WERI-Rb-1 (cell line): ENCODE measurements around the gene CYGB.
"Not testable (repeated sequence)": the region's sequence is repeated elsewhere in the genome, so short reads cannot be mapped to it uniquely, and the experiment has no call there.

Source experiments
- DNase-seq: peaks from one replicate; pipeline ENCODE4 v3.0.0-alpha.2; 2020
- H3K27ac ChIP-seq: fragments of 250-450 bp; sonication (Bioruptor Pico); 2 replicates; pipeline ENCODE4 v1.5.1; 2020; ENCODE audit warnings: mild to moderate bottlenecking, moderate library complexity
- H3K27me3 ChIP-seq: fragments of 250-450 bp; sonication (Bioruptor Pico); 2 replicates; pipeline ENCODE4 v1.5.1; 2021; ENCODE audit warnings: mild to moderate bottlenecking, low read depth, moderate library complexity; ENCODE audit not compliant: insufficient read depth, severe bottlenecking
- H3K36me3 ChIP-seq: fragments of 250-450 bp; sonication (Bioruptor Pico); 2 replicates; pipeline ENCODE4 v1.5.1; 2020; ENCODE audit warnings: mild to moderate bottlenecking, moderate library complexity
- H3K4me3 ChIP-seq: 2 replicates; pipeline ENCODE4 v1.5.1; 2011; ENCODE audit warnings: low read depth, mild to moderate bottlenecking, control low read depth, low read length
- H3K9me3 ChIP-seq: fragments of 250-450 bp; sonication (Bioruptor Pico); 2 replicates; pipeline ENCODE4 v1.5.1; 2021; ENCODE audit warnings: mild to moderate bottlenecking, moderate library complexity; ENCODE audit not compliant: severe bottlenecking
- TF ChIP-seq, protein P1 (sequence below): IDR thresholded peaks from 2 replicates; pipeline ENCODE4 v1.5.1; 2011; ENCODE audit warnings: low read depth, mild to moderate bottlenecking, control low read depth, inconsistent platforms, low read length

CYGB gene

DNA sequence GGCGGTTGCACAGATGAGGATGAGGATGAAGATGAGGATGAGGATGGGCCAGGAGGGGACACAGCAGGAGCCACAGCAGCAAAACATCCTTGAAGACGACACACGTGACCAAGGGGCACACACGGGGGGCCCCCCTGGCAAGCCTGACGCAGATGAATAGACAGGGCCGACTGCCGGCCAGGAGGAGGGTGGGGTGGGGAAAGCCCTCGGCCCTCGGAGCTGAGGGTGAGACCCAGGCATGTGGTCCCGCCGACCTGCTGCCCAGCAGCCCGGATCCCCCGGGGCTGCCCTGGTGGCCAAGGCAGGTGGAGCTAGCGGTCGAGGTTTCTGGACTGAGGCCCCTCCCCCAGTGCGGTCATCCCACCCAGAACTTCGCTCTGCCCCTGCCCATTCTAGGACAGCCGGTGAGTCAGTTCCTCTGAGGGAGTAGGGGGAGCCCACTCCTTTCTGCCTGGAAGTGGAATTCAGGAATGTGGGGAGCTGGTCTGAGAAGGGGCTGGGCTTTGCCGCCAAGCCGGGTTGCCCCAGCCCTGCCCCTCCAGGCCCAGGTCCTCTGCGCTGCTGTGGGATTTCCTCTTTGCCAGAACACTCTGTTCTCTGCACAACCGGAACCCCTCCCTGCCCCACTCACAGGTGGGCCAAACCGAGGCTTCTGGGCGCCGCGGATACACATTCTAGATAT lies 9.9 kb downstream of the CYGB start:
- TF ChIP-seq, protein P1, sequence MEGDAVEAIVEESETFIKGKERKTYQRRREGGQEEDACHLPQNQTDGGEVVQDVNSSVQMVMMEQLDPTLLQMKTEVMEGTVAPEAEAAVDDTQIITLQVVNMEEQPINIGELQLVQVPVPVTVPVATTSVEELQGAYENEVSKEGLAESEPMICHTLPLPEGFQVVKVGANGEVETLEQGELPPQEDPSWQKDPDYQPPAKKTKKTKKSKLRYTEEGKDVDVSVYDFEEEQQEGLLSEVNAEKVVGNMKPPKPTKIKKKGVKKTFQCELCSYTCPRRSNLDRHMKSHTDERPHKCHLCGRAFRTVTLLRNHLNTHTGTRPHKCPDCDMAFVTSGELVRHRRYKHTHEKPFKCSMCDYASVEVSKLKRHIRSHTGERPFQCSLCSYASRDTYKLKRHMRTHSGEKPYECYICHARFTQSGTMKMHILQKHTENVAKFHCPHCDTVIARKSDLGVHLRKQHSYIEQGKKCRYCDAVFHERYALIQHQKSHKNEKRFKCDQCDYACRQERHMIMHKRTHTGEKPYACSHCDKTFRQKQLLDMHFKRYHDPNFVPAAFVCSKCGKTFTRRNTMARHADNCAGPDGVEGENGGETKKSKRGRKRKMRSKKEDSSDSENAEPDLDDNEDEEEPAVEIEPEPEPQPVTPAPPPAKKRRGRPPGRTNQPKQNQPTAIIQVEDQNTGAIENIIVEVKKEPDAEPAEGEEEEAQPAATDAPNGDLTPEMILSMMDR, result no peak
- H3K36me3 ChIP-seq, result no peaks in the 10 kb centered on the region
- no peak for DNase-seq
- no peaks in the 10 kb centered on the region for H3K9me3 ChIP-seq
- no peak overlapping the region for H3K27ac ChIP-seq
- H3K27me3 ChIP-seq, result no peaks in the 10 kb centered on the region
- H3K4me3 ChIP-seq, result no peak overlapping the region

DNA sequence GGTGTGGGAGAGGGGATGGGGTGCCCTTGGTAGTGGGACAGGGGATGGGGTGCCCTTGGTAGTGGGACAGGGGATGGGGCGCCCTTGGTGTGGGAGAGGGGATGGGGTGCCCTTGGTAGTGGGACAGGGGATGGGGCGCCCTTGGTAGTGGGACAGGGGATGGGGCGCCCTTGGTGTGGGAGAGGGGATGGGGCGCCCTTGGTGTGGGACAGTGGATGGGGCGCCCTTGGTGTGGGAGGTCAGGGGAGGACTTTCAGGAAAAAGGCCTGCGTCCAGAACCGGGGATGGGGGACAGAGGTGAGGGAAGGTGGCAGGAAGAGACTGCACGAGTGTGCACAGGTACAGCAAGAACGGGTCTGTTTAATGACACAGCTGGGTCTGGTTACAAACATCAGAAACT lies 10.5 kb downstream of the CYGB start:
- not testable (repeated sequence) for H3K27me3 ChIP-seq, H3K27ac ChIP-seq, H3K9me3 ChIP-seq

DNA sequence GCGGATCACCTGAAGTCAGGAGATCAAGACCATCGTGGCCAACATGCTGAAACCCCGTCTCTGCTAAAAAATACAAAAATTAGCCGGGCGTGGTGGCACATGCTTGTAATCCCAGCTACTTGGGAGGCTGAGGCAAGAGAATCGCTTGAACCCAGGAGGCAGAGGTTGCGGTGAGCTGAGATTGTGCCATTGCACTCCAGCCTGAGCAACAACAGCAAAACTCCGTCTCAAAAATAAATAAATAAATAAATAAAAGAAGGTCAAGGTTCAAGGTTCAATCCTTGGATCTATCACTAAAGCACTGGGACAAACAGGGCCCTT lies 12.0 kb downstream of the CYGB start:
- DNase-seq, H3K36me3 ChIP-seq, H3K9me3 ChIP-seq, H3K4me3 ChIP-seq, H3K27me3 ChIP-seq: not testable (repeated sequence)
- H3K27ac ChIP-seq, result peak overlapping the region; percentile 54; the same call in 1 of the 2 replicates

More for the DNA sequence above, 10.5 kb downstream of the CYGB start:
- not testable (repeated sequence) for H3K36me3 ChIP-seq, H3K4me3 ChIP-seq, DNase-seq

DNA sequence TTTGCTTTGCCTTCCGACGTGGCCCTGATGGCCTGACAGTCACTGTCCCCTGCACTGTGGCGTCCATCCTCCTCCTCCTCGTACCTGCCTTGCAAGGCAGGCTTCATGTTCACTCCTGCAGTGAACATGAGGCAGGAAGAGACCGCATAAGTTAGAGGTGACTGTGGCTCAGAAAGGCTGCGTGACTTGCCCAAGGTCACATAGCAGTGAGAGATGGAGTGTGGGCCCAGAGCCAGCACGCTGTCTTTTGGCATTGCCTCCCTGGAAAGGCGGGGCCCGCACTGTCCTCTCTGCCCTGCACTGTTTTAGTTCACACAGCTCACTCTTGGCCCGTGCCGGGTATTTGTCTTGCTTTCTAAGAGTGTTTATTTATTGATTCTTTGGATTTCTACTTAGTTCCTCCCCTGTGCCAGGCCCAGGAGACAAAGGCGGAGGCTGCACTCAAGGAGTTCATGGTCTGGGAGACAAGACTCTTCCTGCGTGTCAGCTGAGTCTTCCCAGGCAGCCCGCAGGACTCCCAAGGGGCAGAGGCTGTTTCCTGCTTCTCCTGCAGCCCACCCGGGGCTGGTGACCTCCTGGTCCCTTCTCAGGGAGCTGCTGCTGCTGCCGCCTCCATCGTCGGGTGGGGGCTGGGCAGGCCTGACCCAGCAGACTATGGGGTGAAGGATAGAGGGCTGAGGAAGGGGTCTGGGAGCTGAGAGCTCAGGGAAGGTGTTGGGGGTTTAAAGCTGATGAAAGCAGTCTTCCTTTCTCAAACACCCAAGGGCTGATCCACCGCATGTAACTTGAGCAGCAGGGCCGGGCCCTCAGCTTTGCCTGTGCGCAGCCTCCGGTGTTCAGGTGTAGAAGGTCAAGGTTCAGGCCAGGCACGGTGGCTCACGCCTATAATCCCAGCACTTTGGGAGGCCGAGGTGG lies 12.7 kb downstream of the CYGB start:
- H3K36me3 ChIP-seq, result no peaks in the 10 kb centered on the region
- no peak overlapping the region for H3K4me3 ChIP-seq
- TF ChIP-seq, protein P1, result no peak
- no peaks in the 10 kb centered on the region for H3K9me3 ChIP-seq
- H3K27ac ChIP-seq, result peak overlapping the region; percentile 54
- no peaks in the 10 kb centered on the region for H3K27me3 ChIP-seq
- DNase-seq, result no peak

DNA sequence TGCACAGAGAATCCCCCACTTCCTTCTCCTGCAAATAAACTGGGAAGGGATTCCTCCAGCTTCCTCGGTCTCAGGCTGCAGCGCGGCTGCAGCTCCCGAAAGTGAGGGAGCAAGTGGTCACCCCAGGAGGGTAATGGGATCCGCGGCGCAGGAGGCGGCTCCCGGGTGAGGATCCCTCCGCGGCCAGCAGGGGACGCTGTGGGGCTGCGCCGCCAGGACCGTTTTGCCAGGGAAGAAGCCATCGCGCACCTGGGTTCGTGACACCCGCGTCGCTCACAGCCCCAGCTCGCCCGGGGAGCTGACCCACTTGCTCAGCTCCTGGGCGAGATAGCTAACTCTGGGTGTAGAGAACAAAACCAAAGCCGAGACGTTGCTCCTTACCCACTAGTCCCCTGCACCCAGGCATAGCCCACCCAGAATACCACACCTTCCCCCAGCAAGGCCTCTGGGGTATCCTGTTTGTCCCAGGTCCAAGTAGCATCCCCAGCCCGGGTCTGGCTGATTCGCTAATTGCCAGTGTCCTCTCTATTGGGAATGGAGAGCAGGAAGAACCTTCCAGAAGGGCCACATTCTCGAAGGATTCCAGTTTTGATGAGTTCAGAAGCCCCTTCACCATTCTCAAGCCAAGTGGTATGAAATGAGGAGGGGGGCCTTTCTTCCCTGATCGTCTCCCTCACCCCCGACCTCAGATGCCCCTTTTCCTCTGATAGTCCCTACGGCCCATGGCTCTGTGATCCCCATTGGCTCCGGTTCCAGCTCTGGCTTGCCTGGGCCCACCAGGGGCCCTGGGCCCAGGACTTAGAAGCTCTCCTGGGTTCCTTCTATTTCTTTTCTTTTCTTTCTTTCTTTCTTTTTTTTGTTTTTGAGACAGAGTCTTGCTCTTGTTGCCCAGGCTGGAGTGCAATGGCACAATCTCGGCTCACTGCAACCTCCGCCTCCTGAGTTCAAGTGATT lies 14.1 kb downstream of the CYGB start:
- H3K27ac ChIP-seq, result no peak overlapping the region; the same call in 1 of the 2 replicates
- DNase-seq, result peak; percentile 86
- TF ChIP-seq, protein P1, result peak; percentile 100

DNA sequence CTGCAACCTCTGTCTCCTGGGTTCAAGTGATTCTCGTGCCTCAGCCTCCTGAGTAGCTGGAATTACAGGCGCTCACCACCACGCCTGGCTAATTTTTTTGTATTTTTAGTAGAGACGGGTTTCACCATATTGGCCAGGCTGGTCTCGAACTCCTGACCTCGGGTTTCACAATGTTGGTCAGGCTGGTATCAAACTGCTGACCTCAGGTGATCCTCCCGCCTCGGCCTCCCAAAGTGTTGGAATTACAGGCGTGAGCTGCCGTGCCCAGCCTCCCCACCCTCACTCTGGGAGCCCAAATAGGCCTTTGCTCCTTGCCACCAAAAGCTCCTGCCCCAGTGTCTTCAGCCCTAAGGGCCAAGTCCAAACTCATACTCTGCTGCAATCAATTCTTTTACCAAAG lies 15.8 kb downstream of the CYGB start:
- H3K9me3 ChIP-seq, DNase-seq, H3K27ac ChIP-seq: not testable (repeated sequence)

More for the DNA sequence above, 14.1 kb downstream of the CYGB start:
- no peak overlapping the region for H3K4me3 ChIP-seq
- no peaks in the 10 kb centered on the region for H3K9me3 ChIP-seq
- no peaks in the 10 kb centered on the region for H3K27me3 ChIP-seq
- no peaks in the 10 kb centered on the region for H3K36me3 ChIP-seq

DNA sequence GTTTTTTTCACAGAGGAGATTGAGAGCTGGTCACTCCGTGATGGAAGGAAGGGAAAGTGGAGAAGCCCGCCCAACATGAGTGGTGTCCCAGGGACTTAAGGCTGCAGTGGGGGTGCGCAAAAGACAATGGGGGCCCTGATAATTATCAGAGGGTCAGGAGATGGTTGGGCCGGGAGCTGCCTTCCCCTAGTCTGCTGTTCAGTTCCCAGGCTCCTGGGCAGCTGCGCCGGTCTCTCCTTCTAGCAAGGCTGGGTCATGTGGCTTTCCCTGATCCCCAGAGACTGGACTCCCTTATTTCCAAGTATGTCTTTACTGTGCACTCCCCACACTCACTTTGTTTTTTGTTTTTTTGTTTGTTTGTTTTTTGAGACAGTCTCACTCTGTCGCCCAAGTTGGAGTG lies 16.2 kb downstream of the CYGB start:
- H3K27ac ChIP-seq, result no peak overlapping the region
- TF ChIP-seq, protein P1, result no peak
- H3K4me3 ChIP-seq, result no peak overlapping the region
- no peaks in the 10 kb centered on the region for H3K27me3 ChIP-seq
- H3K9me3 ChIP-seq, result no peaks in the 10 kb centered on the region
- no peaks in the 10 kb centered on the region for H3K36me3 ChIP-seq
- no peak for DNase-seq

More for the DNA sequence above, 15.8 kb downstream of the CYGB start:
- H3K4me3 ChIP-seq, H3K36me3 ChIP-seq, H3K27me3 ChIP-seq: not testable (repeated sequence)
